Keratinocyte (primary cell): ENCODE results near the gene SPINT3. TPM values are rescaled to one million over a fixed set of nuclear protein-coding genes. Genes with fewer than 3 reads are reported as not detected.

ENCODE experiments used
- DNase-seq: peaks from one replicate; pipeline ENCODE4 v3.0.0-alpha.2; 2011; ENCODE audit warnings: low read depth, missing footprints, low spot score
- FAIRE-seq: peaks from 2 replicates; lab custom pipeline; 2011; peaks lifted over from hg19 to GRCh38; lab: Jason Lieb, UNC
- H2AFZ ChIP-seq: 2 replicates; pipeline ENCODE4 v1.6.0; 2012; ENCODE audit warnings: low read length, control low read depth, inconsistent platforms; ENCODE audit not compliant: control insufficient read depth
- H3K27ac ChIP-seq: 2 replicates; pipeline ENCODE4 v1.5.1; 2011; ENCODE audit warnings: low read length; ENCODE audit not compliant: control insufficient read depth, insufficient read depth
- H3K27me3 ChIP-seq: 3 replicates; pipeline ENCODE4 v1.6.0; 2011; ENCODE audit warnings: low read length; ENCODE audit not compliant: control insufficient read depth, insufficient read depth; ENCODE audit errors: extremely low read depth
- H3K36me3 ChIP-seq, 2 experiments: 2 replicates in 1 of 2; 3 replicates in 1 of 2; pipeline ENCODE4 v1.5.1; 2011; ENCODE audit warnings: low read length in 2 of 2, mild to moderate bottlenecking in 1 of 2; ENCODE audit not compliant: control insufficient read depth in 2 of 2, insufficient read depth in 2 of 2; ENCODE audit errors: extremely low read depth in 1 of 2
- H3K4me1 ChIP-seq: 3 replicates; pipeline ENCODE4 v1.5.1; 2011; ENCODE audit warnings: low read length; ENCODE audit not compliant: control insufficient read depth, insufficient read depth; ENCODE audit errors: extremely low read depth
- H3K4me2 ChIP-seq: 3 replicates; pipeline ENCODE4 v1.6.0; 2011; ENCODE audit warnings: low read depth, low read length; ENCODE audit not compliant: control insufficient read depth, insufficient read depth; ENCODE audit errors: extremely low read depth
- H3K4me3 ChIP-seq, 3 experiments: fragments of 200-600 bp in 1 of 3; sonication (generic) in 1 of 3; 2 replicates in 2 of 3; 3 replicates in 1 of 3; pipeline ENCODE4 v1.5.1; 2011 to 2016; ENCODE audit warnings: low read length in 3 of 3, mild to moderate bottlenecking in 3 of 3, control low read depth in 2 of 3, inconsistent platforms in 1 of 3, low read depth in 1 of 3, mixed read lengths in 1 of 3, mixed run types in 1 of 3, moderate library complexity in 1 of 3; ENCODE audit not compliant: control insufficient read depth in 2 of 3, insufficient read depth in 2 of 3; ENCODE audit errors: extremely low read depth in 1 of 3
- H3K79me2 ChIP-seq: 2 replicates; pipeline ENCODE4 v1.6.0; 2012; ENCODE audit warnings: low read length; ENCODE audit not compliant: control insufficient read depth, insufficient read depth
- H3K9ac ChIP-seq: 3 replicates; pipeline ENCODE4 v1.6.0; 2011; ENCODE audit warnings: low read length; ENCODE audit not compliant: control insufficient read depth, insufficient read depth; ENCODE audit errors: extremely low read depth
- H3K9me1 ChIP-seq: 3 replicates; pipeline ENCODE4 v1.6.0; 2011; ENCODE audit warnings: low read length; ENCODE audit not compliant: control insufficient read depth, insufficient read depth; ENCODE audit errors: extremely low read depth
- H3K9me3 ChIP-seq: 2 replicates; pipeline ENCODE4 v1.5.1; 2012; ENCODE audit warnings: low read depth, low read length; ENCODE audit not compliant: control insufficient read depth
- H4K20me1 ChIP-seq: 3 replicates; pipeline ENCODE4 v1.6.0; 2011; ENCODE audit warnings: low read length; ENCODE audit not compliant: control insufficient read depth, insufficient read depth; ENCODE audit errors: extremely low read depth
- CTCF ChIP-seq, 3 experiments: IDR thresholded peaks in 1 of 3; conservative IDR thresholded peaks in 1 of 3; optimal IDR thresholded peaks in 1 of 3; 2 replicates in 2 of 3; 3 replicates in 1 of 3; pipeline versions ENCODE3 to v1.5.1; 2011; ENCODE audit warnings: low read length in 3 of 3, mild to moderate bottlenecking in 3 of 3, moderate library complexity in 2 of 3, control low read depth in 1 of 3, inconsistent platforms in 1 of 3; ENCODE audit not compliant: insufficient read depth in 2 of 3; ENCODE audit errors: extremely low read depth in 1 of 3
- EZH2 ChIP-seq: IDR thresholded peaks from one replicate; pipeline ENCODE4 v1.6.1; 2012; ENCODE audit warnings: inconsistent platforms, mild to moderate bottlenecking, low read length, moderate library complexity
- dilution Hi-C: fragments of 300-500 bp; cut with MboI; formaldehyde crosslinking; loops from one replicate; pipeline ENCODE4 v1.7.0; 2020; ENCODE audit warnings: low sequenced_read_pairs; ENCODE audit not compliant: extremely low pct_ligation_motif_present
- polyA plus RNA-seq, 5 experiments: library from polyadenylated mRNA; depleted of rRNA in 3 of 5; stranded (reverse) in 3 of 5; stranded (forward) in 1 of 5; unstranded in 1 of 5; fragments of >200 nt; gene quantifications; 1 replicate in 1 of 5; 2 replicates in 3 of 5; 3 replicates in 1 of 5; pipeline versions ENCODE4 v1.2.1 to v1.2.3, GENCODE V29; 2011 to 2012; ENCODE audit warnings: missing spikeins in 2 of 5, low read depth in 1 of 5, low replicate concordance in 1 of 5

SPINT3 gene
- polyA plus RNA-seq, 1 donor (not counting 4 experiments of a cell fraction or from before 2014, with no cell fraction given), result not detected

- dilution Hi-C loops, result no loop called here
- no peak for DNase-seq
These were observed 13.8 kb downstream of the SPINT3 start for GRCh38 chr20:45501600-45501999.

GRCh38 chr20:45500022-45500421 lies 15.4 kb downstream of the SPINT3 start:
- FAIRE-seq (no peak), DNase-seq (no peak)
- no peaks in the 10 kb centered on the region for H3K36me3 ChIP-seq
- no peak overlapping the region for H3K4me3 ChIP-seq
- no peak overlapping the region for H2AFZ ChIP-seq
- no peak for TF ChIP-seq EZH2
- no peak for TF ChIP-seq CTCF (optimal IDR thresholded peaks at IDR 0.05 in 1 of 3, IDR thresholded peaks at IDR 0.05 in 1 of 3, conservative IDR thresholded peaks at IDR 0.05 in 1 of 3; ENCODE audit: extremely low read depth in 1 of 3, insufficient read depth in 2 of 3, low read length in 3 of 3)
- no peaks in the 10 kb centered on the region for H4K20me1 ChIP-seq
- H3K27me3 ChIP-seq, result peaks cover 18% of the 10 kb centered on the region
- H3K9me1 ChIP-seq, result no peaks in the 10 kb centered on the region
- no peaks in the 10 kb centered on the region for H3K4me1 ChIP-seq
- no peak overlapping the region for H3K9ac ChIP-seq
- dilution Hi-C loops, result no loop called here
- H3K79me2 ChIP-seq, result no peaks in the 10 kb centered on the region
- H3K4me2 ChIP-seq, result no peak overlapping the region
- no peak overlapping the region for H3K27ac ChIP-seq
- H3K9me3 ChIP-seq, result no peaks in the 10 kb centered on the region

More at GRCh38 chr20:45501600-45501999, 13.8 kb downstream of the SPINT3 start:
- Histone ChIP-seq H3K27me3 (peaks cover 11% of the 10 kb centered on the region), H3K9ac (no peak overlapping the region), H3K4me2 (no peak overlapping the region), H3K27ac (no peak overlapping the region), H3K4me1 (peaks cover 4% of the 10 kb centered on the region), H3K9me3 (no peaks in the 10 kb centered on the region), H3K4me3 (no peak overlapping the region), H3K9me1 (no peaks in the 10 kb centered on the region), H4K20me1 (no peaks in the 10 kb centered on the region), H3K79me2 (no peaks in the 10 kb centered on the region), H2AFZ (no peak overlapping the region), H3K36me3 (no peaks in the 10 kb centered on the region)
- TF ChIP-seq CTCF (optimal IDR thresholded peaks at IDR 0.05 in 1 of 3, IDR thresholded peaks at IDR 0.05 in 1 of 3, conservative IDR thresholded peaks at IDR 0.05 in 1 of 3; ENCODE audit: extremely low read depth in 1 of 3, insufficient read depth in 2 of 3, low read length in 3 of 3) (no peak), EZH2 (no peak)
- FAIRE-seq, result no peak
